ENCODE measurements around the gene SIRPG.

SIRPG gene

GRCh38 chr20:1588533-1589460, 68.8 kb downstream of the SIRPG start:
- no peak for DNase-seq

DNA sequence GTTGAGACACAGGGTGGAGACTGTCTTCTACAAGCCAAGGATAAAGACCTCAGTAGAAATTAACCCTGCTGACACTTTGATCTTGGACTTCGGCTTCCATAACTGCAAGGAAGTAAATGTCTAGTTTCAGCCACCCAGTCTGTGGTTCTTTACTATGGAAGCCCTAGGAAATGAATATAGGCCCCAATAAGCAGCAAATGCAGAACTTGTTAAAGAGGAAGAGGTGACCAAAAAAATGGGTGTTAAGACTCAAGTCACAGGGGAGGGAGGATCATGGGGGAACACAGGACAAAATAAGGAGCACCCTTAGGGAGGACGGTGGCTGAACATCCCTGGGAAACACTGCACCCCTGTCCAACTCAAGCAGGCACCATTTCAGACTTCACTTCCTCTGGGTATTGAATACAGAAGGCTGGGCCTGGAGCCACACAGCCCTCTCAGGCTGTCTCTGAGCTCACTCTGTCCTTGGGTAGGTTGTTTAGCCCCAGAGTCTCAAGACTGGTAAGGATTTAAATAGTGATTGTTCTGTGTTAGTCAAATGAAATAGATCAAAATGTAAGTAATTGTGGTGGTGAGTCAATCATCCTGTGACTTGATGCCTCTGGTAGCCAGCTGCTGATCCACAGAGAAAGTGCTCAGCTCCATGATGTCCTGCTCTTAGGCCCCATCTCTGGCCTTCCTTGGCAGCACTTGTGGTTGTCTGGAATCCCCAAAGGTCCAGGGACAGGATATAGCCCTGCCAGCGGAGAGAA, 69.6 kb downstream of the SIRPG start:
- no peak for DNase-seq

- DNase-seq, result no peak
Measured at GRCh38 chr20:1579488-1579887, 78.1 kb downstream of the SIRPG start.
